ENCODE data around the gene PLA2G2F. TPM values are rescaled to one million over a fixed set of nuclear protein-coding genes. Genes with fewer than 3 reads are reported as not detected.

PLA2G2F gene
- total and polyA plus RNA-seq, 2 donors (not counting 3 experiments of a cell fraction or from before 2014, with no cell fraction given) = not detected

GRCh38 chr1:20090119-20090518, 49.0 kb upstream of the PLA2G2F start:
- no peak for TF ChIP-seq EZH2 (IDR thresholded peaks at IDR 0.05; ENCODE audit: borderline replicate concordance, low read depth, low read length, severe bottlenecking)
- TF ChIP-seq FOS (IDR thresholded peaks at IDR 0.05; ENCODE audit: borderline replicate concordance, insufficient read depth, low read length) = no peak
- no peak for TF ChIP-seq GATA2 (IDR thresholded peaks at IDR 0.05; ENCODE audit: insufficient read depth, insufficient read length, low read depth, low read length)
- TF ChIP-seq JUN (IDR thresholded peaks at IDR 0.05; ENCODE audit: borderline replicate concordance, insufficient read depth, insufficient read length, low read depth) = no peak
- no peak for TF ChIP-seq POLR2AphosphoS5 (IDR thresholded peaks at IDR 0.05; ENCODE audit: insufficient read depth, low read depth, low read length)
- TF ChIP-seq POLR2A (IDR thresholded peaks at IDR 0.05; ENCODE audit: low read depth, low read length) = no peak
- TF ChIP-seq, protein P1, sequence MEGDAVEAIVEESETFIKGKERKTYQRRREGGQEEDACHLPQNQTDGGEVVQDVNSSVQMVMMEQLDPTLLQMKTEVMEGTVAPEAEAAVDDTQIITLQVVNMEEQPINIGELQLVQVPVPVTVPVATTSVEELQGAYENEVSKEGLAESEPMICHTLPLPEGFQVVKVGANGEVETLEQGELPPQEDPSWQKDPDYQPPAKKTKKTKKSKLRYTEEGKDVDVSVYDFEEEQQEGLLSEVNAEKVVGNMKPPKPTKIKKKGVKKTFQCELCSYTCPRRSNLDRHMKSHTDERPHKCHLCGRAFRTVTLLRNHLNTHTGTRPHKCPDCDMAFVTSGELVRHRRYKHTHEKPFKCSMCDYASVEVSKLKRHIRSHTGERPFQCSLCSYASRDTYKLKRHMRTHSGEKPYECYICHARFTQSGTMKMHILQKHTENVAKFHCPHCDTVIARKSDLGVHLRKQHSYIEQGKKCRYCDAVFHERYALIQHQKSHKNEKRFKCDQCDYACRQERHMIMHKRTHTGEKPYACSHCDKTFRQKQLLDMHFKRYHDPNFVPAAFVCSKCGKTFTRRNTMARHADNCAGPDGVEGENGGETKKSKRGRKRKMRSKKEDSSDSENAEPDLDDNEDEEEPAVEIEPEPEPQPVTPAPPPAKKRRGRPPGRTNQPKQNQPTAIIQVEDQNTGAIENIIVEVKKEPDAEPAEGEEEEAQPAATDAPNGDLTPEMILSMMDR (IDR thresholded peaks at IDR 0.05; ENCODE audit: extremely low read depth in 1 of 2, insufficient read depth in 1 of 2, low read depth in 1 of 2, low read length in 2 of 2) = no peak
- TF ChIP-seq MYC (IDR thresholded peaks at IDR 0.05; ENCODE audit: low read depth, low read length) = no peak
- TF ChIP-seq MAX (IDR thresholded peaks at IDR 0.05; ENCODE audit: insufficient read depth, insufficient read length) = no peak
- intact Hi-C loops (cut with micrococcal nuclease) = no loop called here
- Histone ChIP-seq H3K4me1 (ENCODE audit: control insufficient read depth, extremely low read depth, insufficient read depth, low read length) (no peaks in the 10 kb centered on the region), H3K9me1 (replicated peaks; ENCODE audit: control insufficient read depth, extremely low read depth, insufficient read depth, low read length) (no peaks in the 10 kb centered on the region), H3K4me2 (ENCODE audit: insufficient read depth, low read length) (no peak overlapping the region), H3K27me3 (ENCODE audit: control insufficient read depth in 2 of 2, insufficient read depth in 2 of 2, low read length in 2 of 2) (peaks cover 2 to 8% of the 10 kb centered on the region in 2 experiments), H3K9me3 (replicated peaks; ENCODE audit: control insufficient read depth, insufficient read depth, low read length) (no peaks in the 10 kb centered on the region), H3K9ac (replicated peaks; ENCODE audit: extremely low read depth, insufficient read depth, low read length) (no peak overlapping the region), H3K4me3 (replicated peaks in 1 of 3; ENCODE audit: insufficient read depth in 1 of 3, low read depth in 1 of 3, low read length in 3 of 3) (no peak overlapping the region), H4K20me1 (replicated peaks; ENCODE audit: control insufficient read depth, extremely low read depth, insufficient read depth, low read length) (no peaks in the 10 kb centered on the region), H3K79me2 (ENCODE audit: control insufficient read depth, insufficient read depth, low read length) (no peaks in the 10 kb centered on the region), H3K36me3 (ENCODE audit: control insufficient read depth in 2 of 2, extremely low read depth in 1 of 2, insufficient read depth in 2 of 2, low read length in 2 of 2) (no peaks in the 10 kb centered on the region), H3K27ac (ENCODE audit: insufficient read depth, low read depth, low read length) (no peak overlapping the region), H2AFZ (ENCODE audit: low read depth, low read length) (no peak overlapping the region)
- ChIA-PET POLR2A (no interaction called here), CTCF (interaction anchor here (0.6 to 1.7 kb wide), 3 partner anchors 61 to 115 kb away, joined by 3 to 6 read pairs (median 4); no protein-coding TSS in a partner anchor)
- dilution Hi-C loops (cut with MboI; ENCODE audit: extremely low pct_ligation_motif_present, low sequenced_read_pairs) = no loop called here
- BruUV-seq (replicated peaks) = no TSS peak
- DNase-seq (ENCODE audit: low read depth, low spot score) = no peak
- FAIRE-seq = no peak

All from endothelial cell of umbilical vein (primary cell).